ENCODE data around the gene TOR3A. TPM values are rescaled to one million over a fixed set of nuclear protein-coding genes. Genes with fewer than 3 reads are reported as not detected.

TOR3A gene
- polyA plus RNA-seq, 1 donor, result 19.6 TPM

- Histone ChIP-seq H3K27ac (ENCODE audit: low read length) (no peak overlapping the region), H3K9me3 (ENCODE audit: control insufficient read depth, low read depth, low read length) (no peaks in the 10 kb centered on the region), H3K27me3 (ENCODE audit: control insufficient read depth, insufficient read depth, low read length) (no peaks in the 10 kb centered on the region), H3K36me3 (ENCODE audit: control insufficient read depth, insufficient read depth, low read length) (peaks cover 54% of the 10 kb centered on the region), H3K4me3 (ENCODE audit: low read length) (no peak overlapping the region), H3K4me1 (ENCODE audit: control insufficient read depth, insufficient read depth, low read length) (no peaks in the 10 kb centered on the region)
- no CpG with 5 or more reads among the region's 15 CpGs for WGBS (ENCODE audit: insufficient coverage, low lambda C conversion rate)
- no peak for DNase-seq
These were observed 26.1 kb downstream of the TOR3A start for GRCh38 chr1:179107706-179108629.

DNA sequence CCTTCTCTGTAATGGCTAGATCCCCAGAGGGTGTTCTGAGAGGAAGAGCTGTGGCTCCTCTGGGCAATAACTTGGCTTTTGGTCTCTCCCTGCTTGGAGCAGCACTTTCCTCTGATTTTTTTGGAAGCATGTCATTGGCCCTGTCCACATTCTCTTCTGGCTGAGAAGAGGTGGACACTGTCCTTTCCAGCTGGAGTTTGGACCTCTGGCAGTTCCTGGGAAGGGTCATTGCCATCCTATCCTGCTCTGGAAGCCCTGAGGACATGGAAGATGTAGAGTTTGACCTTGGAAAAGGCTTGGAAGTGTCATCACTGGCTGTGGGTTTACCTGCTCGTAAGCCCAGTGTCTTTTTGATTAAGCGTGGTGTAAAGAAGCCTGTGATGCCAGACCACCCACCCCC, 26.8 kb downstream of the TOR3A start:
- H3K4me1 ChIP-seq (ENCODE audit: control insufficient read depth, insufficient read depth, low read length), result no peaks in the 10 kb centered on the region
- no peaks in the 10 kb centered on the region for H3K9me3 ChIP-seq (ENCODE audit: control insufficient read depth, low read depth, low read length)
- H3K27me3 ChIP-seq (ENCODE audit: control insufficient read depth, insufficient read depth, low read length), result no peaks in the 10 kb centered on the region
- H3K27ac ChIP-seq (ENCODE audit: low read length), result no peak overlapping the region
- H3K4me3 ChIP-seq (ENCODE audit: low read length), result no peak overlapping the region
- H3K36me3 ChIP-seq (ENCODE audit: control insufficient read depth, insufficient read depth, low read length), result peaks cover 55% of the 10 kb centered on the region
- DNase-seq, result no peak
- WGBS (ENCODE audit: insufficient coverage, low lambda C conversion rate), result no CpG with 5 or more reads among the region's 2 CpGs

- Histone ChIP-seq H3K4me1 (ENCODE audit: control insufficient read depth, insufficient read depth, low read length) (no peaks in the 10 kb centered on the region), H3K27me3 (ENCODE audit: control insufficient read depth, insufficient read depth, low read length) (no peaks in the 10 kb centered on the region), H3K9me3 (ENCODE audit: control insufficient read depth, low read depth, low read length) (no peaks in the 10 kb centered on the region), H3K27ac (ENCODE audit: low read length) (no peak overlapping the region), H3K4me3 (ENCODE audit: low read length) (no peak overlapping the region), H3K36me3 (ENCODE audit: control insufficient read depth, insufficient read depth, low read length) (peaks cover 45% of the 10 kb centered on the region)
- no CpG with 5 or more reads among the region's 3 CpGs for WGBS (ENCODE audit: insufficient coverage, low lambda C conversion rate)
- DNase-seq, result no peak
These were observed 33.3 kb downstream of the TOR3A start for GRCh38 chr1:179115181-179115580.

GRCh38 chr1:179119513-179119912, 37.6 kb downstream of the TOR3A start:
- H3K27me3 ChIP-seq (ENCODE audit: control insufficient read depth, insufficient read depth, low read length), result no peaks in the 10 kb centered on the region
- no peaks in the 10 kb centered on the region for H3K9me3 ChIP-seq (ENCODE audit: control insufficient read depth, low read depth, low read length)
- no peak overlapping the region for H3K27ac ChIP-seq (ENCODE audit: low read length)
- no peak overlapping the region for H3K4me3 ChIP-seq (ENCODE audit: low read length)
- peaks cover 37% of the 10 kb centered on the region for H3K36me3 ChIP-seq (ENCODE audit: control insufficient read depth, insufficient read depth, low read length)
- H3K4me1 ChIP-seq (ENCODE audit: control insufficient read depth, insufficient read depth, low read length), result no peaks in the 10 kb centered on the region
- no peak for DNase-seq

DNA sequence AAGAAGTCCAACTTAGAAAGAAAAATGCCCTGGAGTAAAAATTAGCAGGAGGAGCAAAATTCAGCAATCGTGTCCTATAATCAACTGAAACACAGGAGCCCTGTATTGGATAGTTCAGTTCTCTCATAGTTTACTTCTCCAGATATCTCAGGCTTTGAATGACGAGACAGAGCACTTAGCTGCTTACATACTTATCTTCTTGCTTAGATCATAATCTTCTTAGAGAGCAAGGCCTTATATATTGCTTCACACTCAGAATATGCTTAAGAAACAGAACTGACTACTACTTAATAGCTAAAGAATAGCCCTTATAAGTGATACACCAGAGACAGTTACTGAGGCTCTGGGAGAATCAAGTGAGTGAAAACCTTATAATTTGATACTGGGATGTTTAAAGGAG, 38.9 kb downstream of the TOR3A start:
- H3K27ac ChIP-seq (ENCODE audit: low read length), result no peak overlapping the region
- no peaks in the 10 kb centered on the region for H3K9me3 ChIP-seq (ENCODE audit: control insufficient read depth, low read depth, low read length)
- WGBS (ENCODE audit: insufficient coverage, low lambda C conversion rate), result 80% methylated on average over 1 of the region's 2 CpGs
- no peaks in the 10 kb centered on the region for H3K27me3 ChIP-seq (ENCODE audit: control insufficient read depth, insufficient read depth, low read length)
- H3K4me1 ChIP-seq (ENCODE audit: control insufficient read depth, insufficient read depth, low read length), result no peaks in the 10 kb centered on the region
- DNase-seq, result no peak
- no peak overlapping the region for H3K4me3 ChIP-seq (ENCODE audit: low read length)
- H3K36me3 ChIP-seq (ENCODE audit: control insufficient read depth, insufficient read depth, low read length), result peaks cover 38% of the 10 kb centered on the region

DNA sequence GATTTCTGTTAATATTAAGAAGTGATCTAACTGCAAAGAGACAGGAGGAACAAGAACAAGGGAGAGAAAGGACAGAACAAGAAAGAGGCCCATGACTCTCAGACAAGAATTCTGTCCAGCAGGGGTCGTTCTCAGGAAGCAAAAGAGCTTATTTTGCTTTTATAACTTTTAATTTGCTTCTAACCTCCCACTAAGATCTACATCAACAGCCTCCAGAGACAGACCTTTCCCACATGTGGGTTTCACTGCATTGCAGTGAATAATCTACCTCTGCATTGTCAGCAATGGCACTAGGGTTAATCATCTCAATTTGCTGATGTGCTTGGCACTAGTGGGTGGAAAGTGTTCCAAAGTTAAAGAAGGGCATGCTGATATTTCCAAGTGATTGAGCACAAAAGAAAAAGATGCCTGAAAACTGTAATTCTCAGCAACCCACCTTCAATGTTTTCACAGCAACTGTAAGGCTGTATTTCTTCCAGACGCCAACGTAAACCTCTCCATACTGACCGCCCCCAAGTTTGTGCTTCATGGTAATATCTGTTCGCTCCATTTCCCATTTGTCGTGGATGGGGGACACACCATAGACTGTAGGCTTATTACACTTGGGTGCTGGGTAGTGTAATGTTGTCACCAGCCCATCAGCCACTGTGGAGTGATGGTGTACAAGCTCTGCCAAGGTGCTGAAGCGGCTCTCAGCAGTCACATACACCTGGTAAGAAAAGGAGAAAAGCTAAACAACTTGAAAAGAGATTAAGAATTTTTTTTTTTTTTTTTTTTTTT, 39.5 kb downstream of the TOR3A start:
- H3K27me3 ChIP-seq (ENCODE audit: control insufficient read depth, insufficient read depth, low read length), result no peaks in the 10 kb centered on the region
- 90% methylated on average over 2 of the region's 7 CpGs for WGBS (ENCODE audit: insufficient coverage, low lambda C conversion rate)
- no peak overlapping the region for H3K4me3 ChIP-seq (ENCODE audit: low read length)
- peak in 1 of 2 donors; percentile 26 for DNase-seq
- H3K4me1 ChIP-seq (ENCODE audit: control insufficient read depth, insufficient read depth, low read length), result no peaks in the 10 kb centered on the region
- no peaks in the 10 kb centered on the region for H3K9me3 ChIP-seq (ENCODE audit: control insufficient read depth, low read depth, low read length)
- H3K36me3 ChIP-seq (ENCODE audit: control insufficient read depth, insufficient read depth, low read length), result peaks cover 40% of the 10 kb centered on the region
- H3K27ac ChIP-seq (ENCODE audit: low read length), result no peak overlapping the region

DNA sequence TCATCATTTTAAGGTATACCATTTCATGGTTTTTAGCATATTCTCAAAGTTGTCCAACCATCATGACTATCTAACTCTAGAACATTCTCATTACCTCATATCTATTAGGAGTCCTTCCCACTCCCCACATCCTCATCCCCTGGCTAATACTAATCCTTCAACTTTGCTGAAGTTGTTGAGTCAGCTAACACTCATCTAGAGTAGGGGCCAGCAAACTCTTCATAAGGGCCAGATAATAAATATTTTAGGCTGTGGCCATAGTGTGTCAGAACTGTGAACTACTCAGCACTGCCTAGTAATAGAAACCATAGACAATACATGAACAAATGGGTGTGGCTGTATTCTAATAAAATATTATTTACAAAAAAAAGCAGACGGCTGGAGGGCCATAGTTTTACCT, 43.0 kb downstream of the TOR3A start:
- H3K27me3 ChIP-seq (ENCODE audit: control insufficient read depth, insufficient read depth, low read length), result no peaks in the 10 kb centered on the region
- no CpG with 5 or more reads among the region's 1 CpG for whole genome bisulfite sequencing (ENCODE audit: insufficient coverage, low lambda C conversion rate)
- H3K4me3 ChIP-seq (ENCODE audit: low read length), result no peak overlapping the region
- H3K9me3 ChIP-seq (ENCODE audit: control insufficient read depth, low read depth, low read length), result no peaks in the 10 kb centered on the region
- H3K4me1 ChIP-seq (ENCODE audit: control insufficient read depth, insufficient read depth, low read length), result no peaks in the 10 kb centered on the region
- DNase-seq, result no peak
- H3K36me3 ChIP-seq (ENCODE audit: control insufficient read depth, insufficient read depth, low read length), result peaks cover 25% of the 10 kb centered on the region
- H3K27ac ChIP-seq (ENCODE audit: low read length), result no peak overlapping the region

DNA sequence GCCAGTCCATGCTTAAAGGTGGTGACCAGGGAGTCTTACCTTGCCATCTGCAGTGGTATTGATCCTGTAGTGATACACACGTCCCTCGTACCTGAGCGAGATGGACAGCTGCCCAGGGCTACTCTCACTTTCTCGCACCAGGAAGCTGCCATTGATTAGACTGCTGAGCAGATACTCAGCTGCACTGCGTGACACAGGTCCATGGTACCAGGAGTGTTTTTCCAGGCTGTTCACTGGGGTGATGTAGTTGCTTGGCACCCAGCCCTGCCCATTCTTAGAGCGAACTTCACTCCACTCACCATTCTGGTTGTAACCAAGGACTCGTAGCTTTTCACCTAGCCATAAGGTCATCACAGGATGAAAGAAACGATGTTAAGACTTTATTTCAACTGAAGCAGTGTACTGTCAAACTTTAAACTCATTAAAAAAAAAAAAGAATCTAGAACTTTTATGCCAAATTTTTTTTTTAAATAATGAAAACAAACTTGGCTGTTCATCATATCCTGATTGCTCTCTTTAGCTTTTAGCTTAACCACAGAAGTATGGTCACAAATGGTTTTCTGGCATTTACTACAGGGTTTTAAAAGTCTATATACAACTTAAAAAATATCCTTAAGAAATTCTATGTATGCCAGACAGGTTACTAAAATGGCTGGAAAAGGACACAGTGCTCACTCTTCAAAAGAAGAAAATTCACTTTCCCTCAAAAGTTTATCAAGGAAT, 44.6 kb downstream of the TOR3A start:
- Histone ChIP-seq H3K4me1 (ENCODE audit: control insufficient read depth, insufficient read depth, low read length) (no peaks in the 10 kb centered on the region), H3K4me3 (ENCODE audit: low read length) (no peak overlapping the region), H3K27ac (ENCODE audit: low read length) (no peak overlapping the region), H3K36me3 (ENCODE audit: control insufficient read depth, insufficient read depth, low read length) (peaks cover 23% of the 10 kb centered on the region), H3K27me3 (ENCODE audit: control insufficient read depth, insufficient read depth, low read length) (no peaks in the 10 kb centered on the region), H3K9me3 (ENCODE audit: control insufficient read depth, low read depth, low read length) (no peaks in the 10 kb centered on the region)
- no peak for DNase-seq
- no CpG with 5 or more reads among the region's 8 CpGs for WGBS (ENCODE audit: insufficient coverage, low lambda C conversion rate)

- Histone ChIP-seq H3K36me3 (ENCODE audit: control insufficient read depth, insufficient read depth, low read length) (peaks cover 22% of the 10 kb centered on the region), H3K9me3 (ENCODE audit: control insufficient read depth, low read depth, low read length) (no peaks in the 10 kb centered on the region), H3K4me1 (ENCODE audit: control insufficient read depth, insufficient read depth, low read length) (no peaks in the 10 kb centered on the region), H3K27ac (ENCODE audit: low read length) (no peak overlapping the region), H3K4me3 (ENCODE audit: low read length) (no peak overlapping the region), H3K27me3 (ENCODE audit: control insufficient read depth, insufficient read depth, low read length) (no peaks in the 10 kb centered on the region)
- DNase-seq, result no peak
- 89% methylated on average over 1 of the region's 5 CpGs for WGBS (ENCODE audit: insufficient coverage, low lambda C conversion rate)
These were observed 45.5 kb downstream of the TOR3A start for GRCh38 chr1:179127163-179127895.

DNA sequence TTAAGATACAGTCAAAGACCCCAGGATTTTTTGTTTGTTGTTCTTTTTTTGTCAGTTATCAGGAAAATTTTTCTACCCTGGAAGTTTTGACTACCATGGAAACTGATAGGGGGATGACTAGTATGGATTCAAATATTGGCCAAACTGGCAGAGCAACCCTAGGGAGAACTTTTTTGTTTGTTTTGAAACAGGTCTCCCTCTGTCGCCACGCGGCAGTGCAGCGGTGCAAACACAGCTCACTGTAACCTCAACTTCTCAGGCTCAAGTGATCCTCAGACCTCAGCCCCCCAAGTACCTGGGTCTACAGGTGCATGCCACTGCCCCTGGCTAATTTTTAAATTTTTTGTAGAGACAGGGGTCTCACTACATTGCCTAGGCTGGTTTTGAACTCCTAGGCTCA, 46.6 kb downstream of the TOR3A start:
- H3K27me3 ChIP-seq (ENCODE audit: control insufficient read depth, insufficient read depth, low read length), result no peaks in the 10 kb centered on the region
- no CpG with 5 or more reads among the region's 4 CpGs for WGBS (ENCODE audit: insufficient coverage, low lambda C conversion rate)

More for the DNA sequence above, 46.6 kb downstream of the TOR3A start:
- no peak overlapping the region for H3K4me3 ChIP-seq (ENCODE audit: low read length)
- H3K27ac ChIP-seq (ENCODE audit: low read length), result no peak overlapping the region
- H3K9me3 ChIP-seq (ENCODE audit: control insufficient read depth, low read depth, low read length), result no peaks in the 10 kb centered on the region
- no peak for DNase-seq
- no peaks in the 10 kb centered on the region for H3K4me1 ChIP-seq (ENCODE audit: control insufficient read depth, insufficient read depth, low read length)
- peaks cover 17% of the 10 kb centered on the region for H3K36me3 ChIP-seq (ENCODE audit: control insufficient read depth, insufficient read depth, low read length)

Data from large intestine (tissue), 3 donors.